ENCODE data around the gene S100A11. TPM values are rescaled to one million over a fixed set of nuclear protein-coding genes. Genes with fewer than 3 reads are reported as not detected.

The S100A11 gene
- total RNA-seq, 2 experiments from 2014 or later: 27.1 TPM; not detected in 1

DNA sequence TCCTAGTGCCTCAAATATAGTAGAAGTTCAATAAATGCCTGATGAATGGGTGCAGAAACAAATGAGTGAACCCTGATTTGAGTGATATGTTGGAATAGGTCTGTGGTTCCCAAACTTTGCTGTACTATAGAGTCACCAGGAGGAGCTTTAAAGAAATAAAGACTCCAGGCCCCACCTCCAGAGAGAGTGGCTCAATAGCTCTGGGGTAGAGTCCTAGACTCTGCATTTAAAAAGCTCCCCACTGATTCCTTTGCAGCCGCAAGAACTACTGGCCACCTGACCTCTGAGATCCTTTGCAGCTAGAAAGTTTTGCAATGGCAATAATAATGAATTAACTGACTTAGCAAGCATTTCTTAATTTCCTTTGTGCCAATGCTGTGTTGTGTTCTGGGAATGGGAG, 31.1 kb upstream of the S100A11 start:
- no peak for DNase-seq (ENCODE audit: low spot score)
- Histone ChIP-seq H2AFZ (ENCODE audit: low read length) (no peak overlapping the region), H3K4me1 (ENCODE audit: insufficient read depth, low read length, poor library complexity, severe bottlenecking) (no peaks in the 10 kb centered on the region), H3K36me3 (ENCODE audit: insufficient read depth, low read length) (no peaks in the 10 kb centered on the region), H3K4me2 (ENCODE audit: low read length) (no peak overlapping the region), H3K9me2 (ENCODE audit: insufficient read depth, low read length) (no peaks in the 10 kb centered on the region), H3K27ac (ENCODE audit: low read depth, low read length, poor library complexity, severe bottlenecking) (no peak overlapping the region), H4K20me1 (ENCODE audit: insufficient read depth, low read length) (no peaks in the 10 kb centered on the region), H3K79me2 (ENCODE audit: insufficient read depth, low read depth, low read length) (no peaks in the 10 kb centered on the region), H3K4me3 (ENCODE audit: low read depth, low read length, poor library complexity, severe bottlenecking) (no peak overlapping the region), H3K9me3 (ENCODE audit: low read length) (no peaks in the 10 kb centered on the region)
- no peak for TF ChIP-seq EZH2phosphoT487 (IDR thresholded peaks at IDR 0.05; ENCODE audit: borderline replicate concordance, low read depth, low read length)
- TF ChIP-seq, protein P1, sequence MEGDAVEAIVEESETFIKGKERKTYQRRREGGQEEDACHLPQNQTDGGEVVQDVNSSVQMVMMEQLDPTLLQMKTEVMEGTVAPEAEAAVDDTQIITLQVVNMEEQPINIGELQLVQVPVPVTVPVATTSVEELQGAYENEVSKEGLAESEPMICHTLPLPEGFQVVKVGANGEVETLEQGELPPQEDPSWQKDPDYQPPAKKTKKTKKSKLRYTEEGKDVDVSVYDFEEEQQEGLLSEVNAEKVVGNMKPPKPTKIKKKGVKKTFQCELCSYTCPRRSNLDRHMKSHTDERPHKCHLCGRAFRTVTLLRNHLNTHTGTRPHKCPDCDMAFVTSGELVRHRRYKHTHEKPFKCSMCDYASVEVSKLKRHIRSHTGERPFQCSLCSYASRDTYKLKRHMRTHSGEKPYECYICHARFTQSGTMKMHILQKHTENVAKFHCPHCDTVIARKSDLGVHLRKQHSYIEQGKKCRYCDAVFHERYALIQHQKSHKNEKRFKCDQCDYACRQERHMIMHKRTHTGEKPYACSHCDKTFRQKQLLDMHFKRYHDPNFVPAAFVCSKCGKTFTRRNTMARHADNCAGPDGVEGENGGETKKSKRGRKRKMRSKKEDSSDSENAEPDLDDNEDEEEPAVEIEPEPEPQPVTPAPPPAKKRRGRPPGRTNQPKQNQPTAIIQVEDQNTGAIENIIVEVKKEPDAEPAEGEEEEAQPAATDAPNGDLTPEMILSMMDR (conservative IDR thresholded peaks at IDR 0.05; ENCODE audit: low read length): no peak
- no TSS peak for BruUV-seq (replicated peaks)
- POLR2A ChIA-PET: no interaction called here
- intact Hi-C loops (cut with micrococcal nuclease; ENCODE audit: unreplicated experiment): no loop called here
- CTCF ChIA-PET (ENCODE audit: unreplicated experiment): no interaction called here

DNA sequence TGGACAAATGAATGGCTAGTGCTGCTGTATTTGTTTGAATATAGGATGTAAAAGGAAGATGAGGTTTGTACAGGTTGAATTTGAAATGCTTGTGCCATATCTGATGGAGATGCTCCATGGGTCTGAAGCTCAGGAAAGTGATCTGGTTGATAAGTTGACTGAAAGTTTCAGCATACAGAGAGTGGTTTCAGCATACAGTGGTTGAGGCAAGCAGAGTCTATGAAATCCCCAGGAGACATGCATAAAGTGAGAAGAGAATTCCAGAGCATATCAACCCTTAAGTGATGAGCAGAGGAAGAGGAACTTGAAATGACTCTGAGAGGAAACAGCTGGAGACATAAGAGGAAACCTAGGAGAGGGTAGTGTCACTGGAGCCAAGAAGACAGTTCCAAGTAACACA, 30.3 kb upstream of the S100A11 start:
- H3K4me3 ChIP-seq (ENCODE audit: low read depth, low read length, poor library complexity, severe bottlenecking): no peak overlapping the region
- no peaks in the 10 kb centered on the region for H3K9me2 ChIP-seq (ENCODE audit: insufficient read depth, low read length)
- H3K36me3 ChIP-seq (ENCODE audit: insufficient read depth, low read length): no peaks in the 10 kb centered on the region
- ChIA-PET POLR2A (no interaction called here), CTCF (ENCODE audit: unreplicated experiment) (no interaction called here)
- BruUV-seq (replicated peaks): no TSS peak
- no peaks in the 10 kb centered on the region for H3K9me3 ChIP-seq (ENCODE audit: low read length)
- H3K4me2 ChIP-seq (ENCODE audit: low read length): no peak overlapping the region
- no peaks in the 10 kb centered on the region for H4K20me1 ChIP-seq (ENCODE audit: insufficient read depth, low read length)
- H3K4me1 ChIP-seq (ENCODE audit: insufficient read depth, low read length, poor library complexity, severe bottlenecking): no peaks in the 10 kb centered on the region
- H2AFZ ChIP-seq (ENCODE audit: low read length): no peak overlapping the region
- no peak for DNase-seq (ENCODE audit: low spot score)
- H3K79me2 ChIP-seq (ENCODE audit: insufficient read depth, low read depth, low read length): no peaks in the 10 kb centered on the region
- intact Hi-C loops (cut with micrococcal nuclease; ENCODE audit: unreplicated experiment): no loop called here
- no peak overlapping the region for H3K27ac ChIP-seq (ENCODE audit: low read depth, low read length, poor library complexity, severe bottlenecking)
- TF ChIP-seq, protein P1 (conservative IDR thresholded peaks at IDR 0.05; ENCODE audit: low read length): no peak
- no peak for TF ChIP-seq EZH2phosphoT487 (IDR thresholded peaks at IDR 0.05; ENCODE audit: borderline replicate concordance, low read depth, low read length)

DNA sequence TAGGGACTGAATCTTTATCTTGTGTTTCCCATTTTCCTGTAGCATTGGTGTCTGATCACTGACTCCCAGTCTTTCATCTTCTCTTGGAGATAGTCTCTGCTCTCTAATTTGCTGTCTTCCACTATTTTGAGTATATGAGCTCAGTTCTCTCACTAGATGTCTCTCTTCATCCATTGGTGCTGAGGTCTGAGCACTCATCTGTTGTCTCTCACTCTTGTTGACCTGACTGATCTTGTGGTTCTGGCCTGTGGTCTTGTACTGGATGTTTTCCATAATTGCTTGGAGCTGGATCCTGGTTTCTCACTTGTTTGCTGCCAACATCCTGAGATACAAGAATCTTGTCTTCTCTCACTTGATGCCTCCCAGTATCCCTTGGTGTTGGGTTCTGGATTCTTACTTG, 25.1 kb upstream of the S100A11 start:
- no peak overlapping the region for H2AFZ ChIP-seq (ENCODE audit: low read length)
- ChIA-PET POLR2A (no interaction called here), CTCF (ENCODE audit: unreplicated experiment) (no interaction called here)
- no peak overlapping the region for H3K4me3 ChIP-seq (ENCODE audit: low read depth, low read length, poor library complexity, severe bottlenecking)
- DNase-seq (ENCODE audit: low spot score): no peak
- no TSS peak for BruUV-seq (replicated peaks)
- H3K9me2 ChIP-seq (ENCODE audit: insufficient read depth, low read length): no peaks in the 10 kb centered on the region
- no peak overlapping the region for H3K27ac ChIP-seq (ENCODE audit: low read depth, low read length, poor library complexity, severe bottlenecking)
- H3K4me1 ChIP-seq (ENCODE audit: insufficient read depth, low read length, poor library complexity, severe bottlenecking): no peaks in the 10 kb centered on the region
- H3K36me3 ChIP-seq (ENCODE audit: insufficient read depth, low read length): no peaks in the 10 kb centered on the region
- TF ChIP-seq, protein P1 (conservative IDR thresholded peaks at IDR 0.05; ENCODE audit: low read length): no peak
- H3K4me2 ChIP-seq (ENCODE audit: low read length): no peak overlapping the region
- intact Hi-C loops (cut with micrococcal nuclease; ENCODE audit: unreplicated experiment): no loop called here
- H3K9me3 ChIP-seq (ENCODE audit: low read length): no peaks in the 10 kb centered on the region
- H4K20me1 ChIP-seq (ENCODE audit: insufficient read depth, low read length): no peaks in the 10 kb centered on the region
- no peaks in the 10 kb centered on the region for H3K79me2 ChIP-seq (ENCODE audit: insufficient read depth, low read depth, low read length)

Measured in OCI-LY7 (cell line).